HG03095 (cell line): Measurements from ENCODE around the gene PTPRJ.
A peak's percentile ranks its signal among the peaks of the same experiment; 100 is the strongest.

Experiments
- ATAC-seq: cut with Tn5 transposase; IDR thresholded peaks from one replicate; pipeline ENCODE4 v1.9.1; 2021; ENCODE audit warnings: moderate library complexity; ENCODE audit not compliant: unreplicated experiment

PTPRJ gene

GRCh38 chr11:47967577-47968525, 12.5 kb upstream of the PTPRJ start:
- no peak for ATAC-seq

- no peak for ATAC-seq
These were observed 11.0 kb upstream of the PTPRJ start for GRCh38 chr11:47969401-47969800.

- ATAC-seq, result no peak
These were observed 8.9 kb upstream of the PTPRJ start for GRCh38 chr11:47971501-47971900.

GRCh38 chr11:47973173-47973572, 7.2 kb upstream of the PTPRJ start:
- no peak for ATAC-seq

- ATAC-seq, result no peak
These were observed 3.4 kb upstream of the PTPRJ start for GRCh38 chr11:47976931-47977330.

- no peak for ATAC-seq
These were observed 2.7 kb upstream of the PTPRJ start for GRCh38 chr11:47977623-47978022.

- no peak for ATAC-seq
These were observed 826 bp upstream of the PTPRJ start for GRCh38 chr11:47979378-47980087.

- peak; percentile 50 for ATAC-seq
These were observed 705 bp downstream of the PTPRJ start for GRCh38 chr11:47980907-47981621.

- ATAC-seq, result no peak
These were observed 1.5 kb downstream of the PTPRJ start for GRCh38 chr11:47981667-47982404.

- no peak for ATAC-seq
These were observed 2.3 kb downstream of the PTPRJ start for GRCh38 chr11:47982616-47983015.

- ATAC-seq, result no peak
These were observed 3.4 kb downstream of the PTPRJ start for GRCh38 chr11:47983464-47984397.

- no peak for ATAC-seq
These were observed 5.9 kb downstream of the PTPRJ start for GRCh38 chr11:47986219-47986618.

GRCh38 chr11:47986742-47987141, 6.4 kb downstream of the PTPRJ start:
- no peak for ATAC-seq

GRCh38 chr11:47987310-47987709, 7.0 kb downstream of the PTPRJ start:
- ATAC-seq, result no peak

- ATAC-seq, result no peak
These were observed 7.4 kb downstream of the PTPRJ start for GRCh38 chr11:47987781-47988180.

- ATAC-seq, result no peak
These were observed 9.4 kb downstream of the PTPRJ start for GRCh38 chr11:47989779-47990178.

- ATAC-seq, result no peak
These were observed 11.0 kb downstream of the PTPRJ start for GRCh38 chr11:47991266-47991830.

- no peak for ATAC-seq
These were observed 11.5 kb downstream of the PTPRJ start for GRCh38 chr11:47991894-47992293.
